ENCODE results near the gene OR2A2. TPM values are rescaled to one million over a fixed set of nuclear protein-coding genes. Genes with fewer than 3 reads are reported as not detected.

The OR2A2 gene
- total and polyA plus RNA-seq, 4 donors = not detected

GRCh38 chr7:144132262-144132661 is 22.9 kb downstream of the OR2A2 start:
- H3K4me1 ChIP-seq (ENCODE audit: control insufficient read depth, insufficient read depth, low read length) = no peaks in the 10 kb centered on the region
- 89% methylated on average over 2 of the region's 3 CpGs for WGBS (ENCODE audit: insufficient coverage)

GRCh38 chr7:144133307-144133706 is 23.9 kb downstream of the OR2A2 start:
- WGBS (ENCODE audit: insufficient coverage) = no CpG with 5 or more reads among the region's 6 CpGs
- no peak for DNase-seq (ENCODE audit: low read depth in 4 of 6, low spot score in 6 of 6)
- H3K9me3 ChIP-seq (ENCODE audit: control insufficient read depth, insufficient read depth, low read length) = no peaks in the 10 kb centered on the region
- H3K27me3 ChIP-seq (ENCODE audit: control insufficient read depth, insufficient read depth, low read length) = no peaks in the 10 kb centered on the region
- H3K27ac ChIP-seq (ENCODE audit: low read depth, low read length) = no peak overlapping the region
- no peaks in the 10 kb centered on the region for H3K4me1 ChIP-seq (ENCODE audit: control insufficient read depth, insufficient read depth, low read length)
- no peak overlapping the region for H3K4me3 ChIP-seq (ENCODE audit: low read depth, low read length)
- no peaks in the 10 kb centered on the region for H3K36me3 ChIP-seq (ENCODE audit: control insufficient read depth, insufficient read depth, low read length)

More at GRCh38 chr7:144132262-144132661, 22.9 kb downstream of the OR2A2 start:
- no peaks in the 10 kb centered on the region for H3K36me3 ChIP-seq (ENCODE audit: control insufficient read depth, insufficient read depth, low read length)
- no peaks in the 10 kb centered on the region for H3K27me3 ChIP-seq (ENCODE audit: control insufficient read depth, insufficient read depth, low read length)
- no peak overlapping the region for H3K27ac ChIP-seq (ENCODE audit: low read depth, low read length)
- DNase-seq (ENCODE audit: low read depth in 4 of 6, low spot score in 6 of 6) = no peak
- no peaks in the 10 kb centered on the region for H3K9me3 ChIP-seq (ENCODE audit: control insufficient read depth, insufficient read depth, low read length)
- H3K4me3 ChIP-seq (ENCODE audit: low read depth, low read length) = no peak overlapping the region

- WGBS (ENCODE audit: insufficient coverage) = 63% methylated on average over 1 of the region's 1 CpG
- no peak overlapping the region for H3K27ac ChIP-seq (ENCODE audit: low read depth, low read length)
- H3K4me3 ChIP-seq (ENCODE audit: low read depth, low read length) = no peak overlapping the region
- H3K4me1 ChIP-seq (ENCODE audit: control insufficient read depth, insufficient read depth, low read length) = no peaks in the 10 kb centered on the region
- H3K27me3 ChIP-seq (ENCODE audit: control insufficient read depth, insufficient read depth, low read length) = no peaks in the 10 kb centered on the region
- H3K9me3 ChIP-seq (ENCODE audit: control insufficient read depth, insufficient read depth, low read length) = no peaks in the 10 kb centered on the region
- no peaks in the 10 kb centered on the region for H3K36me3 ChIP-seq (ENCODE audit: control insufficient read depth, insufficient read depth, low read length)
- peak in 1 of 6 donors; percentile 30 for DNase-seq (ENCODE audit: low read depth in 4 of 6, low spot score in 6 of 6)
Observed at GRCh38 chr7:144134116-144134515, 24.7 kb downstream of the OR2A2 start.

- WGBS (ENCODE audit: insufficient coverage) = no CpG with 5 or more reads among the region's 1 CpG
- no peaks in the 10 kb centered on the region for H3K9me3 ChIP-seq (ENCODE audit: control insufficient read depth, insufficient read depth, low read length)
- H3K27ac ChIP-seq (ENCODE audit: low read depth, low read length) = no peak overlapping the region
- H3K36me3 ChIP-seq (ENCODE audit: control insufficient read depth, insufficient read depth, low read length) = no peaks in the 10 kb centered on the region
- no peaks in the 10 kb centered on the region for H3K27me3 ChIP-seq (ENCODE audit: control insufficient read depth, insufficient read depth, low read length)
- no peaks in the 10 kb centered on the region for H3K4me1 ChIP-seq (ENCODE audit: control insufficient read depth, insufficient read depth, low read length)
- no peak overlapping the region for H3K4me3 ChIP-seq (ENCODE audit: low read depth, low read length)
- DNase-seq (ENCODE audit: low read depth in 4 of 6, low spot score in 6 of 6) = no peak
Observed at GRCh38 chr7:144137501-144137900, 28.1 kb downstream of the OR2A2 start.

GRCh38 chr7:144142187-144142586 is 32.8 kb downstream of the OR2A2 start:
- Histone ChIP-seq H3K36me3 (ENCODE audit: control insufficient read depth, insufficient read depth, low read length) (no peaks in the 10 kb centered on the region), H3K27me3 (ENCODE audit: control insufficient read depth, insufficient read depth, low read length) (no peaks in the 10 kb centered on the region), H3K9me3 (ENCODE audit: control insufficient read depth, insufficient read depth, low read length) (peaks cover 2% of the 10 kb centered on the region), H3K4me3 (ENCODE audit: low read depth, low read length) (no peak overlapping the region), H3K4me1 (ENCODE audit: control insufficient read depth, insufficient read depth, low read length) (no peaks in the 10 kb centered on the region), H3K27ac (ENCODE audit: low read depth, low read length) (no peak overlapping the region)
- no peak for DNase-seq (ENCODE audit: low read depth in 4 of 6, low spot score in 6 of 6)
- WGBS (ENCODE audit: insufficient coverage) = 93% methylated on average over 2 of the region's 3 CpGs

GRCh38 chr7:144144426-144144825 is 35.0 kb downstream of the OR2A2 start:
- no peaks in the 10 kb centered on the region for H3K36me3 ChIP-seq (ENCODE audit: control insufficient read depth, insufficient read depth, low read length)
- H3K4me1 ChIP-seq (ENCODE audit: control insufficient read depth, insufficient read depth, low read length) = no peaks in the 10 kb centered on the region
- H3K4me3 ChIP-seq (ENCODE audit: low read depth, low read length) = no peak overlapping the region
- H3K27me3 ChIP-seq (ENCODE audit: control insufficient read depth, insufficient read depth, low read length) = no peaks in the 10 kb centered on the region
- DNase-seq (ENCODE audit: low read depth in 4 of 6, low spot score in 6 of 6) = no peak
- no peak overlapping the region for H3K27ac ChIP-seq (ENCODE audit: low read depth, low read length)
- peaks cover 5% of the 10 kb centered on the region for H3K9me3 ChIP-seq (ENCODE audit: control insufficient read depth, insufficient read depth, low read length)
- 88% methylated on average over 1 of the region's 3 CpGs for WGBS (ENCODE audit: insufficient coverage)

GRCh38 chr7:144148224-144148827 is 38.9 kb downstream of the OR2A2 start:
- no peak overlapping the region for H3K4me3 ChIP-seq (ENCODE audit: low read depth, low read length)
- no peaks in the 10 kb centered on the region for H3K4me1 ChIP-seq (ENCODE audit: control insufficient read depth, insufficient read depth, low read length)
- no peaks in the 10 kb centered on the region for H3K27me3 ChIP-seq (ENCODE audit: control insufficient read depth, insufficient read depth, low read length)
- H3K36me3 ChIP-seq (ENCODE audit: control insufficient read depth, insufficient read depth, low read length) = no peaks in the 10 kb centered on the region
- WGBS (ENCODE audit: insufficient coverage) = no CpG with 5 or more reads among the region's 2 CpGs
- H3K9me3 ChIP-seq (ENCODE audit: control insufficient read depth, insufficient read depth, low read length) = peaks cover 5% of the 10 kb centered on the region
- H3K27ac ChIP-seq (ENCODE audit: low read depth, low read length) = no peak overlapping the region
- no peak for DNase-seq (ENCODE audit: low read depth in 4 of 6, low spot score in 6 of 6)

- WGBS (ENCODE audit: insufficient coverage) = no CpG with 5 or more reads among the region's 1 CpG
- Histone ChIP-seq H3K4me3 (ENCODE audit: low read depth, low read length) (no peak overlapping the region), H3K9me3 (ENCODE audit: control insufficient read depth, insufficient read depth, low read length) (peaks cover 2% of the 10 kb centered on the region), H3K36me3 (ENCODE audit: control insufficient read depth, insufficient read depth, low read length) (no peaks in the 10 kb centered on the region), H3K27ac (ENCODE audit: low read depth, low read length) (no peak overlapping the region), H3K27me3 (ENCODE audit: control insufficient read depth, insufficient read depth, low read length) (no peaks in the 10 kb centered on the region), H3K4me1 (ENCODE audit: control insufficient read depth, insufficient read depth, low read length) (no peaks in the 10 kb centered on the region)
- DNase-seq (ENCODE audit: low read depth in 4 of 6, low spot score in 6 of 6) = no peak
Observed at GRCh38 chr7:144158861-144159260, 49.5 kb downstream of the OR2A2 start.

Small RNA genes within 50 kb of the gene (small RNA-seq; reads per million reads assigned to genes)
- gene OR2A41P (ENCODE audit: low replicate concordance) = not detected

Other genes starting within 250 kb of the OR2A2 start
- 100 to 1,000 TPM; 108 to 122 TPM for gene TCAF1, start 207.4 kb upstream of the OR2A2 start, total RNA-seq
- gene TCAF1, start 207.4 kb upstream of the OR2A2 start, polyA plus RNA-seq (ENCODE audit: insufficient read length in 2 of 2) = 100 to 1,000 TPM; 120 to 156 TPM
- gene OR2F2, start 174.3 kb upstream of the OR2A2 start, total RNA-seq = not detected
- gene OR2F2, start 174.3 kb upstream of the OR2A2 start, polyA plus RNA-seq (ENCODE audit: insufficient read length in 2 of 2) = not detected
- gene OR2F1, start 154.7 kb upstream of the OR2A2 start, total RNA-seq = not detected
- under 1 TPM in 1 of 2 donors, not detected in 1; 0.42 TPM for gene OR2F1, start 154.7 kb upstream of the OR2A2 start, polyA plus RNA-seq (ENCODE audit: insufficient read length in 2 of 2)
- gene OR6B1, start 109.3 kb upstream of the OR2A2 start, total RNA-seq = not detected
- under 1 TPM in 1 of 2 donors, not detected in 1; 0.03 TPM for gene OR6B1, start 109.3 kb upstream of the OR2A2 start, polyA plus RNA-seq (ENCODE audit: insufficient read length in 2 of 2)
- gene OR2A5, start 60.6 kb upstream of the OR2A2 start, total RNA-seq = under 1 TPM in 1 of 2 donors, not detected in 1; under 0.01 TPM
- under 1 TPM in 1 of 2 donors, not detected in 1; 0.30 TPM for gene OR2A5, start 60.6 kb upstream of the OR2A2 start, polyA plus RNA-seq (ENCODE audit: insufficient read length in 2 of 2)
- not detected for gene OR2A25, start 39.8 kb upstream of the OR2A2 start, total RNA-seq
- under 1 TPM in 1 of 2 donors, not detected in 1; 0.11 TPM for gene OR2A25, start 39.8 kb upstream of the OR2A2 start, polyA plus RNA-seq (ENCODE audit: insufficient read length in 2 of 2)
- not detected for gene OR2A12, start 23.3 kb upstream of the OR2A2 start, total RNA-seq
- under 1 TPM in 1 of 2 donors, not detected in 1; 0.03 TPM for gene OR2A12, start 23.3 kb upstream of the OR2A2 start, polyA plus RNA-seq (ENCODE audit: insufficient read length in 2 of 2)
- not detected for gene OR2A14, start 13.6 kb downstream of the OR2A2 start, total RNA-seq
- not detected for gene OR2A14, start 13.6 kb downstream of the OR2A2 start, polyA plus RNA-seq (ENCODE audit: insufficient read length in 2 of 2)
- 1 to 10 TPM in 1 of 2 donors, under 1 TPM in 1; 0.33 to 1.6 TPM for gene CTAGE4, start 73.9 kb downstream of the OR2A2 start, total RNA-seq
- gene CTAGE4, start 73.9 kb downstream of the OR2A2 start, polyA plus RNA-seq (ENCODE audit: insufficient read length in 2 of 2) = under 1 TPM in 1 of 2 donors, not detected in 1; 0.50 TPM
- gene ARHGEF35, start 86.2 kb downstream of the OR2A2 start, total RNA-seq = 1 to 10 TPM; 2.0 to 2.6 TPM
- 1 to 10 TPM in 1 of 2 donors, under 1 TPM in 1; 0.89 to 1.2 TPM for gene ARHGEF35, start 86.2 kb downstream of the OR2A2 start, polyA plus RNA-seq (ENCODE audit: insufficient read length in 2 of 2)
- under 1 TPM; 0.06 to 0.10 TPM for gene OR2A42, start 130.0 kb downstream of the OR2A2 start, total RNA-seq
- gene OR2A42, start 130.0 kb downstream of the OR2A2 start, polyA plus RNA-seq (ENCODE audit: insufficient read length in 2 of 2) = under 1 TPM; 0.11 to 0.45 TPM
- gene OR2A7, start 155.2 kb downstream of the OR2A2 start, total RNA-seq = 1 to 10 TPM; 1.5 to 2.2 TPM
- 1 to 10 TPM in 1 of 2 donors, under 1 TPM in 1; 0.25 to 1.7 TPM for gene OR2A7, start 155.2 kb downstream of the OR2A2 start, polyA plus RNA-seq (ENCODE audit: insufficient read length in 2 of 2)
- 1 to 10 TPM in 1 of 2 donors, under 1 TPM in 1; 0.20 to 2.6 TPM for gene CTAGE8, start 159.7 kb downstream of the OR2A2 start, total RNA-seq
- under 1 TPM; 0.30 to 0.47 TPM for gene CTAGE8, start 159.7 kb downstream of the OR2A2 start, polyA plus RNA-seq (ENCODE audit: insufficient read length in 2 of 2)
- gene OR2A1, start 202.8 kb downstream of the OR2A2 start, total RNA-seq = under 1 TPM; 0.10 to 0.50 TPM
- under 1 TPM; 0.13 to 0.29 TPM for gene OR2A1, start 202.8 kb downstream of the OR2A2 start, polyA plus RNA-seq (ENCODE audit: insufficient read length in 2 of 2)
- 1 to 10 TPM; 2.2 to 3.5 TPM for gene ARHGEF5, start 245.8 kb downstream of the OR2A2 start, total RNA-seq
- gene ARHGEF5, start 245.8 kb downstream of the OR2A2 start, polyA plus RNA-seq (ENCODE audit: insufficient read length in 2 of 2) = 1 to 10 TPM; 1.1 to 3.2 TPM